Neuronal stem cell (in vitro differentiated cells): ENCODE measurements around the gene GPHN.

ENCODE experiments used
- DNase-seq: peaks from one replicate; pipeline ENCODE4 v3.0.0-alpha.2; 2013; ENCODE audit warnings: low spot score
- H2AFZ ChIP-seq: one replicate; pipeline ENCODE4 v1.6.1; 2013; ENCODE audit warnings: mild to moderate bottlenecking, low read length, inconsistent platforms
- H2AK5ac ChIP-seq: 2 replicates; pipeline ENCODE4 v1.6.1; 2013; ENCODE audit warnings: low read depth, mild to moderate bottlenecking, inconsistent platforms, low read length, moderate library complexity, mixed read lengths
- H2BK120ac ChIP-seq: 2 replicates; pipeline ENCODE4 v1.6.1; 2013; ENCODE audit warnings: low read depth, mild to moderate bottlenecking, inconsistent platforms, low read length, moderate library complexity, mixed read lengths
- H2BK12ac ChIP-seq: one replicate; pipeline ENCODE4 v1.6.1; 2013; ENCODE audit warnings: low read length, inconsistent platforms
- H2BK15ac ChIP-seq: 2 replicates; pipeline ENCODE4 v1.6.1; 2013; ENCODE audit warnings: mild to moderate bottlenecking, low read length, inconsistent platforms, mixed read lengths
- H2BK5ac ChIP-seq: one replicate; pipeline ENCODE4 v1.6.1; 2013; ENCODE audit warnings: inconsistent platforms, mild to moderate bottlenecking, low read length, moderate library complexity
- H3K14ac ChIP-seq: one replicate; pipeline ENCODE4 v1.6.1; 2013; ENCODE audit warnings: low read length, inconsistent platforms
- H3K18ac ChIP-seq: 2 replicates; pipeline ENCODE4 v1.6.1; 2013; ENCODE audit warnings: low read length, inconsistent platforms
- H3K23ac ChIP-seq: 2 replicates; pipeline ENCODE4 v1.6.1; 2013; ENCODE audit warnings: low read depth, mild to moderate bottlenecking, mixed read lengths, low read length, inconsistent platforms; ENCODE audit not compliant: poor library complexity
- H3K27ac ChIP-seq: replicated peaks from 3 replicates; pipeline ENCODE4 v1.5.1; 2013; ENCODE audit warnings: low read length, inconsistent platforms
- H3K27me3 ChIP-seq, 3 experiments: 2 replicates each; pipeline ENCODE4 v1.6.1; 2013; ENCODE audit warnings: low read length in 3 of 3, mild to moderate bottlenecking in 2 of 3, inconsistent platforms in 1 of 3, low read depth in 1 of 3, mixed read lengths in 1 of 3, moderate library complexity in 1 of 3; ENCODE audit not compliant: control insufficient read depth in 3 of 3, insufficient read depth in 3 of 3
- H3K36me3 ChIP-seq, 2 donors: replicated peaks in 1 of 2; 2 replicates each; pipeline ENCODE4 v1.6.1; 2013; ENCODE audit warnings: low read length in 2 of 2; ENCODE audit not compliant: control insufficient read depth in 2 of 2, insufficient read depth in 2 of 2
- H3K4ac ChIP-seq: 2 replicates; pipeline ENCODE4 v1.6.1; 2013; ENCODE audit warnings: inconsistent platforms, mild to moderate bottlenecking, low read length, moderate library complexity
- H3K4me1 ChIP-seq, 2 donors: 1 replicate in 1 of 2; 2 replicates in 1 of 2; pipeline ENCODE4 v1.6.1; 2013; ENCODE audit warnings: low read length in 2 of 2, low read depth in 1 of 2; ENCODE audit not compliant: control insufficient read depth in 2 of 2, insufficient read depth in 1 of 2
- H3K4me2 ChIP-seq: one replicate; pipeline ENCODE4 v1.6.1; 2013; ENCODE audit warnings: mild to moderate bottlenecking, low read length, inconsistent platforms; ENCODE audit not compliant: insufficient read depth, poor library complexity, severe bottlenecking
- H3K4me3 ChIP-seq, 2 donors: 2 replicates each; pipeline ENCODE4 v1.5.1; 2013; ENCODE audit warnings: low read length in 2 of 2, mild to moderate bottlenecking in 2 of 2, inconsistent platforms in 1 of 2, moderate library complexity in 1 of 2
- H3K79me1 ChIP-seq: one replicate; pipeline ENCODE4 v1.6.1; 2013; ENCODE audit warnings: low read depth, mild to moderate bottlenecking, inconsistent platforms, low read length, moderate library complexity
- H3K9ac ChIP-seq: one replicate; pipeline ENCODE4 v1.6.1; 2013; ENCODE audit warnings: mild to moderate bottlenecking, low read depth, low read length, inconsistent platforms; ENCODE audit not compliant: poor library complexity
- H3K9me3 ChIP-seq, 2 donors: replicated peaks in 1 of 2; 2 replicates each; pipeline versions ENCODE3 to v1.6.1; 2013; ENCODE audit warnings: low read length in 2 of 2, mild to moderate bottlenecking in 2 of 2, inconsistent platforms in 1 of 2, low read depth in 1 of 2, mixed read lengths in 1 of 2, moderate library complexity in 1 of 2; ENCODE audit not compliant: control insufficient read depth in 2 of 2, insufficient read depth in 1 of 2
- H4K8ac ChIP-seq: one replicate; pipeline ENCODE4 v1.6.1; 2013; ENCODE audit warnings: low read depth, mild to moderate bottlenecking, inconsistent platforms, low read length, moderate library complexity
- H4K91ac ChIP-seq: one replicate; pipeline ENCODE4 v1.6.1; 2013; ENCODE audit warnings: low read length, low read depth, mild to moderate bottlenecking, inconsistent platforms; ENCODE audit not compliant: poor library complexity
- WGBS, 2 donors: extraction: QIAGEN DNeasy Blood & Tissue Kit; methylation state at CpG; one replicate each; pipeline ENCODE4 v1.1.7; 2013; ENCODE audit warnings: missing lambda C conversion rate in 2 of 2, mixed read lengths in 1 of 2; ENCODE audit not compliant: insufficient read length in 2 of 2, insufficient replicate concordance in 1 of 2; ENCODE audit errors: extremely low coverage in 2 of 2; 5-methylcytosine and 5-hydroxymethylcytosine counted together

The GPHN gene

GRCh38 chr14:66563731-66564130 is 55.8 kb downstream of the GPHN start:
- H2BK120ac ChIP-seq = no peak overlapping the region
- H3K36me3 ChIP-seq = no peaks in the 10 kb centered on the region
- no peak overlapping the region for H3K27ac ChIP-seq
- H4K8ac ChIP-seq = no peak overlapping the region
- H3K4ac ChIP-seq = no peak overlapping the region
- no peak overlapping the region for H2BK5ac ChIP-seq
- no peak overlapping the region for H2AK5ac ChIP-seq
- no peak overlapping the region for H3K4me2 ChIP-seq
- no peak overlapping the region for H2BK12ac ChIP-seq
- WGBS, 2 donors = no CpG with 5 or more reads among the region's 2 CpGs
- peaks cover 0 to 7% of the 10 kb centered on the region in 2 donors for H3K9me3 ChIP-seq
- DNase-seq = no peak
- no peak overlapping the region for H3K23ac ChIP-seq
- H2AFZ ChIP-seq = no peak overlapping the region
- no peak overlapping the region for H3K18ac ChIP-seq
- no peak overlapping the region for H3K14ac ChIP-seq
- no peak overlapping the region for H2BK15ac ChIP-seq
- no peak overlapping the region for H3K9ac ChIP-seq
- no peak overlapping the region for H3K4me3 ChIP-seq
- H3K27me3 ChIP-seq = no peaks in the 10 kb centered on the region
- no peak overlapping the region for H4K91ac ChIP-seq
- H3K4me1 ChIP-seq = no peaks in the 10 kb centered on the region
- H3K79me1 ChIP-seq = no peaks in the 10 kb centered on the region

DNA sequence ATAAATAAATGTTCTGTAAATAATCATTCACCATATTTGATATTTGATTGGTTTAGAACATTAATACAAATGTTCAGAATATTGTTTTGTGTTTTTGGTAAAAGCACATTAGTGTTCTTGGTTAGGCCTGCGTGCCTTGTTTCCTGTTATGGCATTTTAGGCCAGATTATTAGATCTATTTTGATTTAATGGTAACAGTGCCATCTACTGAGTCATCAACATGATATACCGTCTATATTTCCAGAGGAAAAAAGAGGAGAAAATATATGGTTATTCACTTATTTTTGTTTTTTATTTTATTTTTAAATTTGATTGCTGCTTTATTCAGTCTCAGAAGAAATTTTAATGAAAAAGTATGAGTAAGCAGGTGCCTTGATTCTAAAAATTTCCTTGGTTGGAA is 60.3 kb downstream of the GPHN start:
- Histone ChIP-seq H3K79me1 (no peaks in the 10 kb centered on the region), H2BK12ac (no peak overlapping the region), H4K8ac (no peak overlapping the region), H3K9me3 (peaks cover 0 to 3% of the 10 kb centered on the region in 2 donors), H2BK15ac (no peak overlapping the region), H2AFZ (no peak overlapping the region), H3K14ac (no peak overlapping the region), H3K4me3 (no peak overlapping the region), H3K27me3 (no peaks in the 10 kb centered on the region), H2BK5ac (no peak overlapping the region), H2AK5ac (no peak overlapping the region), H3K4me2 (no peak overlapping the region), H3K4me1 (no peaks in the 10 kb centered on the region), H3K18ac (no peak overlapping the region), H3K27ac (no peak overlapping the region), H4K91ac (no peak overlapping the region), H3K23ac (no peak overlapping the region), H3K4ac (no peak overlapping the region), H3K9ac (no peak overlapping the region), H3K36me3 (no peaks in the 10 kb centered on the region), H2BK120ac (no peak overlapping the region)
- WGBS, 2 donors = no CpG with 5 or more reads among the region's 2 CpGs
- DNase-seq = no peak

GRCh38 chr14:66572826-66573225 is 64.9 kb downstream of the GPHN start:
- Histone ChIP-seq H2BK12ac (no peak overlapping the region), H2AK5ac (no peak overlapping the region), H3K18ac (no peak overlapping the region), H2BK5ac (no peak overlapping the region), H3K9ac (no peak overlapping the region), H2BK15ac (no peak overlapping the region), H3K27ac (no peak overlapping the region), H3K14ac (no peak overlapping the region), H2AFZ (no peak overlapping the region), H4K91ac (no peak overlapping the region), H3K4ac (no peak overlapping the region), H3K4me1 (no peaks in the 10 kb centered on the region), H3K4me3 (no peak overlapping the region), H4K8ac (no peak overlapping the region), H3K4me2 (no peak overlapping the region), H3K23ac (no peak overlapping the region), H3K79me1 (peaks cover 6% of the 10 kb centered on the region), H2BK120ac (no peak overlapping the region), H3K9me3 (peaks cover 8 to 19% of the 10 kb centered on the region in 2 donors), H3K36me3 (no peaks in the 10 kb centered on the region), H3K27me3 (no peaks in the 10 kb centered on the region)
- DNase-seq = no peak
- no CpG with 5 or more reads among the region's 1 CpG for WGBS, 2 donors

DNA sequence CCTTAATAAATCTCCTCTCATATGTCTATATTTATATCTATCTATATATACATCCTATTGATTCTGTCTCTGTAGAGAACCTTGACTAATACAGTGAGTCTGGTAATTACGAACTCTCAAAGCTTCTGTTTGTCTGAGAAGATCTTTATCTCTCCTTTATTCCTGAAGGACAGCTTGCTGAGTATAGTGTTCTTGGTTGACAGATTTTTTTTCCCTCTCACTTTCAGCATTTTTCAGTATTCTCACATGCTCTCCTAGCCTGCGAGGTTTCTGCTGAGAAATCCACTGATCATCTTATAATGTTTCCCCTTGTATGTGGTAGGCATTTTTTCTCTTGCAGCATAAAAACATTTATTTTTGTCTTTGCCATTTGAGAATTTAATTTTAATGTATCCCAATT is 67.1 kb downstream of the GPHN start:
- peaks cover 8 to 26% of the 10 kb centered on the region in 2 donors for H3K9me3 ChIP-seq
- no peak for DNase-seq
- no peak overlapping the region for H3K23ac ChIP-seq
- H3K36me3 ChIP-seq = no peaks in the 10 kb centered on the region
- H3K4me2 ChIP-seq = no peak overlapping the region
- no peak overlapping the region for H4K8ac ChIP-seq
- no peak overlapping the region for H3K4me3 ChIP-seq
- no peak overlapping the region for H2BK5ac ChIP-seq
- H2BK120ac ChIP-seq = no peak overlapping the region
- no peak overlapping the region for H3K9ac ChIP-seq
- H3K27me3 ChIP-seq = no peaks in the 10 kb centered on the region
- H3K14ac ChIP-seq = no peak overlapping the region
- no peaks in the 10 kb centered on the region for H3K4me1 ChIP-seq
- no peak overlapping the region for H3K18ac ChIP-seq
- no peak overlapping the region for H2AK5ac ChIP-seq
- H3K27ac ChIP-seq = no peak overlapping the region
- no peak overlapping the region for H2AFZ ChIP-seq
- no peak overlapping the region for H3K4ac ChIP-seq
- H4K91ac ChIP-seq = no peak overlapping the region
- H3K79me1 ChIP-seq = peaks cover 6% of the 10 kb centered on the region
- no peak overlapping the region for H2BK12ac ChIP-seq
- H2BK15ac ChIP-seq = no peak overlapping the region
- no CpG with 5 or more reads among the region's 2 CpGs for WGBS, 2 donors
